Stimulated activated CD8-positive, alpha-beta memory T cell treated with anti-CD3 and anti-CD28 coated beads, Interleukin-7, amount 100 ng/mL, for 24 hours (primary cell): Measurements from ENCODE around the gene DEDD2.

Experiments used
- DNase-seq: peaks from one replicate; pipeline ENCODE4 v3.0.0-alpha.2; 2020; ENCODE audit warnings: low read depth

Gene DEDD2

DNA sequence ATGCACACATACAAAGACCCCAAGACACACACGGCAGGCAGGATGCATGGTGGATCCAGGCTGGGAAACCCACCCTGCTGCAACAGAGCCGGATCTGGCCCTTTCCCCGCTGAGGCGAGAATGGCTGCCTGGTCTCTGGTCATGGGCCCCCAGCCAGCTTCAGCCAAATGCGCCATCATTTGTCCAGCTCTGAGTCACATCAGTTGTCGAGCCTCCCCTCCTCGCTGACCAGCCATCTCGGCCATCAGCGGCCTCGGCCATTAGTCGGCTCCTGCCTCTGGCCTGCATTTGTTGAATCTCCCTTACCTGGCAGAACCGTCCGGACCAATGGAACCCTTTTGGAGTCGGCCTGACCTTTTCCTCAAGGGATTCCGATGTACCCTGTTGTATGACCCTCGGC is 46.8 kb downstream of the DEDD2 start:
- DNase-seq = no peak

DNA sequence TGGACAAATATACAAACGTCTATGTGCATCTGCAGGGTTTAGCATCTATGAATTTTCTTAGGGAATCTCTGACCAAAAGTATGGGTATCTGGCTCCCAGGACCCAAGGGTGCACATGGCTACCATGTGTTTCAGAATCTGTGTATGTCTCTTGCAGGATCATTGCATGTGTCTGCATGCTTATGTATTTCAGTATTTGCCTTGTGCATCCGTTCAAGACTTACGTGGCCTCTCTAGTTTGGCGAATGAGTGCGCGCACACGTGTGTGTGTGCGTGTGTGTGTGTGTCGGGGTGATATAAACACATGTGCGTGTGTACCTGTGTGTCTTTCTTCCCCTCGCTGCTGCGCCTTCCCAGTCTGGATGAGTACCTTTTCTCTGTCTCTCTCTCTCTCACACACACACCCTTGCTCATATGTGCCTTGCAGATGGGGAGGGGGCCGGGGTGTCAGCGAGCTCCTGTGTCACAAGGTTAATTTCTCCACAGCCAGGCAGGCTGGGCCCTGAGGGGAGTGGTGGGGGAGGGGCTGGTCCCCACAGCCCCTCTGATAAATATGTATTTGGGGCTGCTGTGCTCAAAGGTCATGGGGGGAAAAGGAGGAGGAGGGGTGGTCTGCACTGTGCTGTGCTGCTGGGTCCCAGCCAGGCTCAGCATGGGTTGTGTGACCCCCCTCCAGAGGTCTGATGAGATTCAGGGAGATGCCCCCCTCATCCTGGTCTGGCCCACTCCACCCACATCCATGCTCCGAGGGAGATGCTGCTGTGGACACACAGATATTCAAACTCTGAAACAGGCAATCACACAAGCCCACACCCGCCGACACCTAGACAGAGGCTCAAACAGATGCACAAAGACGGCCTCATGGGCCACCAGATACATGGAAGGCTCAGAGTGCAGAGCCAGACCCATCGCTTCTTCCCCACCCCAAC is 47.7 kb downstream of the DEDD2 start:
- DNase-seq = no peak

DNA sequence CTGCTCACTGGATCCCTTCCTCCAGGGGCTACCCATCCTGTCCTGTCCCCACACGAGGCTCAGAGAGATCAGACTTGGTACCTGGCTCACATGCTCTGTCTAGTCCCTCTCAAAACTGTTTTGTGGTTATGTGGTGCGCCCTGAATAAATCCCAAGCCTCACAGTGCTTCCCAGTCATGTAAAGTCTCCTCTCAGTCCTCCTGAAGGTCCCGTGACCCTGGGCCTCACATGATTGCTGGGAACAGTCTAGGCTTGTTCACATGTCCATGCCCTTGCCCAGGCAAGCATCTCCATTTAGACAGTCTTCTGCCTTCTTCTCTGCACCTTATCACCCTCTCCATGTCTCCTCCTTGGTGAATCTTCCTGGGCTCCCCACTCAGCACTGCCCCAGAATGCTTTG is 49.3 kb downstream of the DEDD2 start:
- no peak for DNase-seq

DNA sequence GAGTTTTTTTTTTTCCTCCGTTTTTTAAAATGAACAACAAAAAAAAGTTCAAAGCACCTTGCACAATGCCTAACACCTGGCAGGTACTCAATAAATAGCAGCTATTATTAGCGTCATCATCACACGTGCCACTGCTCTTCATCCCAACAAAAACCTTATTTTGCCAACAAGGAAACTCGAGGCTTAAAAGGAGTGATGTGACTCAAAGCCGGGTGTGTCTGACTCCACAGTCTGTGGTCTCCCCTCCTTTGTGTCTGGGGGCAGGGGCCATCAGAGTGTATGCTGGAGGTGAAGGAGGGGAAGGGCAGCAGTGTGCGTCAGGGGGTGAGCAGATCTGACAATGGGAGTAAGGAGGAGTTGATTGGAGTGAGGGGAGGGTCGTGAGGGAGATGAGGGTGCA is 51.2 kb downstream of the DEDD2 start:
- DNase-seq = no peak

DNA sequence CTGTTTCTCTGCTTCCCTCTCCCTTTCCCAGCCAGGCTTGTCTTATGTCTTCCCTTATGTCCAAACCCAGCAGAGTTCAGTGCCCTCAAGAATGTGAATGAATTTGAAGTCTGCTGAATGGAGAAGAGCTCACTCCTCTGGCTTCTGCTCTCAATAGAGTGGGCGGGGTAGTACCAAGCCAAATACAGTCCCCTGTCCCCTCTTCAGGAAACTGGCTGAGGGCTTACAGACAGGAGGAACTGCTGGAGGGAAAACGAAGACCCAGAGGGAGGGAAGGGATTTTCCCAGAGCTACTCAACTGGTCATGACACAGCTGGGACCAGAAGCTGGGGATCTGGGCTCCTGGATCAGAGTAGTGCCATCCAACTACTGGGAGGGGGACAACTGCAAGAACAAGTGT is 52.3 kb downstream of the DEDD2 start:
- no peak for DNase-seq

DNA sequence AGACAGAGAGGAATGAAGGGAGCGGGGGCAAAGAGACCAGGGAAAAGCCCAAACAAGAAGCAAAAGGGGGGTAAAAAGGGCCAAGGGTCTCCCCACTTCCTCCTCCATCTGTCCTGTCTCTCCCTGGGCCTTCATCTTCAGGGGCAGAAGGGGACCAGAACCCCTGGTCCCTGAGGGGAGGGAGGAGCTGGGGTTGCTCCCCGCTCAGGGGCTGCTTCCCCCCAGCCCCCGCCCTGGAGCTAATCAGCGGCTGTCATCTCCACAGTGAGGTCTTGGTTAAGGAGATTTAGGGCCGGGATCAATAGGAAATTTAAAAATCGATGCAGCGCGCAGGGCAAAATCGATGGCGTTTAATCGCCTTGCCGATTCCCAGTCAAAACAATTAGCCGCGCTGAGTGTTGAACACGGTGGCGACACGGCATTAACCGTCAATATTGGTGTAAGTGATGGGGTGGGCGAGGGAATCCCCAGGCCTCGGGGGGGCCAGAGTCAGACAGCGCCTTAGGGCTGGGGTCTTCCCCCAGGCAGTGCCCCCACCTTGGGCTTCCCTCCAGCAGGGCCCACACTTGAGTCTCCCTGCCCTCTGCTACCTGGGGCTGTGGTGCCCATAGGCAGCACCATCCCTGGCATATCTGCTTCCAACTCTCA is 55.7 kb downstream of the DEDD2 start:
- DNase-seq = no peak

DNA sequence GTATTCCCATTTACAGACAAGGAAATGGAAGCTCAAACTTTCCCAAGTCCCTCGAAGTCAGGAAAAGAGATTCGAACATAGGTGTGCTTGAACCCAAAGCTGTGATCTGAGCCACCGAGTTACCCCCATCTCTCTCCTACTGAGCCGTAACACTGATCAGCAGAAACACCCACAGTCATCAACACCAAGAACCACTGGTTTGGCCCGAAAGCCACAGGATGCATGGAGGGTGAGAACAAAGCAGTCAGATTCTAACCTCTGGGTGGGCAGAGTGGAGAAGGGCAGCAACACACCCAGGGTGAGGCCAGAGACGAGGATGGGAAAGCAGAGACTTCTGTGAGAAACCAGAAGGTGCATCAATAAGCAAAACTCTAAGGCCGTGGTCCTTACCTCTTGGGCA is 57.5 kb downstream of the DEDD2 start:
- no peak for DNase-seq

DNA sequence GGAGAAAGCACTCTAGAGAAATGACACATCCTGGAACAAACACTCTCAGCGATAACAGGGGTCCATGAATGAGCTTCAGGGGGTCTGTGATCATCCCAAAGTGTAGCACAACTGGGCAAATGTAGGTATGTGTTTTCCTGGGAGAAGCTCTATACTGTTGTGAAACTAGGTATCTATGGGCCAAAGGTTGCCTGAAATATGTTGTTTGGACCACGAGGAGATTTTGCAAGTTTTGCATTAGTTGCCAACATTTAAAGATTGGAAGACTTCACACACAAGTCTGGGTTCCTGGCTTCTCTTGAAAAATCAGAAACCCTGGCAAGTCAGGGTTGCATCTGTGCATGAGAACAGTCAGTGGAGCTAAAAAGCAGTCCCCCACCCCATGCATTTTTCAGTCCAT is 58.6 kb downstream of the DEDD2 start:
- DNase-seq = no peak

DNA sequence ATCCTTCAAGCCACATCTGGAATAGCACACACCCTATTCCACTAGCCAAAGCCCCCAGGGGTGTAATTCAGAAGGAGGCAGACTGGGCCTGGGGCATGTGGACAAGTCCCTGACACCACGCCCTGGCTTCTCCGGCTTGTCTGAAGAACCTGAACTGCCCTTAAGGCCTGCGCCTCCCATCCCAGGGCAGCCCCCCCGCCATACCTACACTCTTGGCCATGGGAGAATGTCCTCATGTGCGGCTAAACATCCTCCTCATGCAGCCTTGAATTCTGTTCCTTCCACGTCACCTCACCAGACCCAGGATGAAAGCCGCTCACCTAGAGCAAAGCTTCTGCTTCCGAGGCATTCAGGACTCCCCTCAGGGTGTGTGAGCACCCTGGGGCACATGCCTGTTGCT is 60.9 kb downstream of the DEDD2 start:
- no peak for DNase-seq

DNA sequence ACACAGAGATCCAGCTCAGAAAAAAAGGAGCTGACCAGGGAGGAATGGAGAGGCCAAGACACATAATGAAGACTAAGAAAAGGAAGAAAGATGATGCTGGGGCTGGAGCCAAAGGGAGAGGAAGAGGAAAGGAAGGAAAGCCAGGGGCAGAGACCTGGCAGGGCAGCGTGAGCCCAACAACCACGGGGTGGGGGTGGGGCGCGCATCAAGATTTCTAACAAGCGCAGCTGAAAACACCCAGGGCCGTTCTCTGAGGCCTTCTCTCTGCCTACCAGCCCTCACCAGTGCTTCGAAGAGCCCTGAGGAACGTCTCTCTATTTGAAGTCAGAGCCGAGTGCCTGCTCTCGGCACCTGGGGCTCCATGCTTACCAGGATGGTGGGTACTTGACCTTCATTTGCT is 61.7 kb downstream of the DEDD2 start:
- no peak for DNase-seq

DNA sequence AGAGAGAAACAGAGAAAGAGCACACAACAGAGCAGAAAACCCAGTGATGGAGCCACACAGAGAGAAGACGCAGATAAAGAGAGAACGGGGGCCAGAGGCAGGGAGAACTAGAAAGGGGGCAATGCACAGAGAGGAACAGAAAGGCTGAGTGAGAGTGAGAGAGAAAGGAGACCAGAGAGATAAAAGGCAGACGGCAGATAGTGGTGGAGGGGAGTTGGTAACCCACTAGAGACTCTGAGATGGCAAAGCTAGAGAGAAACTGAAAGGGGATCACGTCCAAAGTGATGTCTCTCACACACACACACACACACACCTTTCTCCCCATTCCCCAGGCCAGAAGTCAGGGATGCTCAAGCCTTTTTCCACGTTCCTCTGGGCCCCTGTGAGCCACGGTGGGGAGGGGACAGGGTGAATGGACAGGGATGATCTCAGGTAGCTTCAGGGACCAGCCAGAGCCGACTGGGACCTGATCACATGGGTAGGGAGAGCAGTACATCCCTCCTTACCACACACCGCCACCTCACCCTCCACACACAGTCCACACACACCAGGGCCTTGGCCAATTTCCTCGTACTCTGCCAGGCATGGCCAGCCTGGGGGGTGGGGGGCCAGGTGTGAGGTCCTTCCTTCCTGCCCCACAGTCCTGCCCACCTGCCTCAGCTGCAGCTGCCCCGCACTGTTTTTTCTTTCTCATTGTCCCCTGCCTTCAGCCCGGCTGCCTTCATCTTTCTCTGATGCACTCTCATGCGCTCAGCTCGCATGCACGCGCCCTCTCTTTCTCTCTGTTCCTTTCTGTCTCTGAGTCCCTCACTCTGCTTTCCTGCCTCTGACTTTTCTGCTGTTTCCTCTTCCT is 62.8 kb downstream of the DEDD2 start:
- no peak for DNase-seq

DNA sequence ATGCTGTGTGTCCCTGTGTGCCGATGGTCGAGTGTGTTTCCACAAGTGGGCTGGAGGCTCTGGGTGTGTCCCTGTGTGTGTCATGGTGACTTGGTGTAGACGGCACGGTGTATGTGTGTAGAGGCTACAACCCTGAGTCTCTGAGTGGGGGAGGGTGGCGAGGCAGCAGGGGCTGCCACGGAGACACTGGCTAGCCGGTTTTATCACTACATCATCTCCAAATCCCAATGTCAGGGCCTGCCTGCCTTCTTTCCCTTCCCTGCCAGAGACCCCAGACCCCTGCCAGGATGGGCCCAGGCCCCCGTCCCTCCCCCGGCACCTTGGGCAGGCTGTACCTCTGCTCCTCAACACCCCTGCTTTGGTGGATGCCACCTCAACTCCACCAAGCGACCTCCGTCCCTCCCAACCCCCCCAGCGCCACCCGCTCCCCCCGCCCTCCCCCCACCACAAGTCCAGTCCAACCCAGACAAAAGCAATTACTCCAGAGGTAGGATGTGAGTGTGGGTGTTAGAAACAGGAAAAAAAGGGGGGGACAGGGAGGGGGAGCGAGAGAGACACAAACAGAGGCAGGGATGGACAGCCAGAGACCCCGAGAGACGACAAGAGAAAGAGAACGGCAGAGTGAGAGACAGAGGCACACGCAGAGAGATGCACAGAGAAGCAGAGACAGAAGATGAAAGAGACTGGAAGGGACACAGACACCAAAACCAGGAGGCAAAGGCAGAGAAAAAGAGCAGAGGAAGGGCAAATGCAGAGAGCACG is 63.6 kb downstream of the DEDD2 start:
- DNase-seq = no peak

DNA sequence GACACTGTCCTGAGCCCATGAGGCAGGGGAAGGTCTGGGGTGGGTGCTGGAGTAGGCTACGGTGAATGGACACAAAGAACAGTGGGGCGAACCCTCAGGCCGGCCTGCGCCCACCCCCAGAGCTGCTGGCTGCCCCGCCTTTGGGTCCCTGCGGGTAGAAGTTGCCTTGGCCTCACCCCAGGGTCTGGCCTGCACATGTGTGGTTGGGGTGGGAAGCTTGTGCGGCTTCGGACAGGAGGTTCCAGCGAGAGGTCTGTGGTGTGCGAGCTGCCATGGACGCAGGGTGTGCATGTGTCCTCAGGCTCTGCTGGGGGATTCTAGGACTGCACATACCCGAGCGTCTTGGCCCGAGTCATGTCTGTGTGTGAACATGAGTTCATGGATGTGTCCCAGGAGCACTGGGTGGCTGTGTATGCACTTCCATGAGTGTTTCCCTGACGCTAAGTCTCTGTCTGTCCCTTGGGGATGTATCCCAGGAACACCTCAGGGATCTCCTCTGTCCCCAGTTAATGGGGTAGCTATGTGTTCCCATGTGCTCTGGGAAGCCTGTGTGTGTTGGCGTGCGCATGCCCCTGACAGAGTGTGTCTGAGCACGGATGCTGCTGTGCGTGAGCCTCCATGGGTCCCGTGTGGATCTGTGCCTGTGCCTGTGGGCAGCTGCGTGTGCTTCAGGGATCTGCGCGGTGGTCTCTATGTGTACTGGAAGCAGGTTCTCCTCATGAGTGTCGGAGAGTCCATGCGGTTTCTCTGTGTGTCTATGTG is 64.4 kb downstream of the DEDD2 start:
- no peak for DNase-seq

DNA sequence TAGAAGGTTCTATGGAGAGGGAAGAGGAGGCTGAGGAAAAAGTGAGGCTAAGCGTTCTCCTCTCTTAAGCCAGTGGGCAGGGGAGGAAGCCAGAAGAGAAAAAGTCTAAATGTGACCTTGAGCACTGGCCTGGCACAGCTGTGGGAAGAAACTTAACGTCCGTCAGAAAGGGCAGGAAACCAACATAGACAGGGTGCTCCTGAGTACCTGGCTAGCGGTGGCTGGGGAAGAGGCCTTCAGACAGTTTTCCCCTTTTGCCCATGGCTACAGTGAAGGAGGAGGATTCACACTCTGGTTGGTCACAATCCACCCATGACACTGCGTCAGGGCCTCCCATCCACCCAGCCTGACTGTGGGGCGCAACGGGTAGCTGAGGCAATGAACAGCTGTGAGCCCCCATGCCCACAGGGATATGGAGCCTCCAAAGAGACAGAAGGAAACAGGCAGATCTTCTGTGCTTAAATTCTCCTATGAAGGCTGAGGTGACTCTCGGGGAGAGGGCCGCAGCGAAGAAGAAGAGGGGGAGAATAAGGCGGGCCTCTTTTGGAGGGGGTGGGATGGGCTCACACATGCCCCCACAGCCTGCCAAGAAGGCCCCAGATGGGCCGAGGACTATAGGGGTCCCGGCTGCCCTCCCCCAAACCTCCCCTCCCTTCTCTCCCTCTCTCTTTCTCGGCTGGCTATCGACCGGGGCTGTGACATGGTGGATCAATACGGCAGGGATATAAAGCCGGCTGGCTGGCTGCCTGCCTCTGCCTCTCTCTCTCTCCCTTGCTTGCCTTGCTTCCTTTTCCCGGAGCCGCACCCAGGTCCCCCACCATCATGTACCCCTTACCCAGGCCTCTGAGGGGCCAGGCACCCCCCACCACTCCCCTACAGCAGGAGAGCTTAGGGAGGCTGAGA is 65.4 kb downstream of the DEDD2 start:
- DNase-seq = no peak

DNA sequence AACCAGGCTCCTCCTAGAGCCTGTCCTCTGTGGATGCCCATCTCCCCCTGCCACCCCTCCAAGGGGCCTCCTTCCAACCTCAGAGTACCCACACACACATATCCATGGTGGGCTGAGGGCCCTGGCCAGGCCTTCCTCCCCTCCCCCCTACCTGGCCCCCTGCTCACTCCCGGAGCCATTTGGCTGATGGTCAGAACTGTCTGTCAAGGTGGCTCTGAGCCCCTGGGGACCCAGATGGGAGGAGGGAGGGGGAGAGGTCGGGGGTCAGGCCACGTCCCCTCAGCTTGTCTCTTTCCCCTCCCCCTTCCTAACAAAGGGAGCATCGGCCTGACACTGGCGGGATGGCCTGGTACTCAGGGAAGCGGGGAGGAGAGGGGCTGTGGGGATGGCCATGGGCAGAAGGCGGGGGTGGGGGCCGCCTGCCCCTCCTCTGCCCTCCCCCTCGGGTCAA is 66.5 kb downstream of the DEDD2 start:
- no peak for DNase-seq

DNA sequence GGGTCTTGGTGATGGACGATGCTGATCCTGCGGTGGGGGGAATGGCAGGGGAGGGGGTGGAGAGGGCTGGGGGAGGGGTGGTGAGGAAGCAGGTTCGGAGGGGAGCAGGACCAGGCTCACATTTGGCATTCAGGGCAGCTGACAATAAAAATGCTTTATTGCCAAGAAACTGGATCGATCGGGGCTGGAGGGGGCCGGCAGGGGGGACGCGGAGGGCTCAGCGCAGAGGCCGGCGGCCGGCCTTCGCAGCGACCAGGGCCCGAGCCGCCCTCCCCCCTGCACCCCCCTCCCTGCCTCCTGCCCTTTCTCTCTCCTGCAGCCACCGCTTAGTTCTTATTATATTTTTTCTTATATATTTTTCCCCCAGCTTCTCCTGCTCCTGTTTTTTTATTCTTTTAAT is 67.1 kb downstream of the DEDD2 start:
- no peak for DNase-seq

DNA sequence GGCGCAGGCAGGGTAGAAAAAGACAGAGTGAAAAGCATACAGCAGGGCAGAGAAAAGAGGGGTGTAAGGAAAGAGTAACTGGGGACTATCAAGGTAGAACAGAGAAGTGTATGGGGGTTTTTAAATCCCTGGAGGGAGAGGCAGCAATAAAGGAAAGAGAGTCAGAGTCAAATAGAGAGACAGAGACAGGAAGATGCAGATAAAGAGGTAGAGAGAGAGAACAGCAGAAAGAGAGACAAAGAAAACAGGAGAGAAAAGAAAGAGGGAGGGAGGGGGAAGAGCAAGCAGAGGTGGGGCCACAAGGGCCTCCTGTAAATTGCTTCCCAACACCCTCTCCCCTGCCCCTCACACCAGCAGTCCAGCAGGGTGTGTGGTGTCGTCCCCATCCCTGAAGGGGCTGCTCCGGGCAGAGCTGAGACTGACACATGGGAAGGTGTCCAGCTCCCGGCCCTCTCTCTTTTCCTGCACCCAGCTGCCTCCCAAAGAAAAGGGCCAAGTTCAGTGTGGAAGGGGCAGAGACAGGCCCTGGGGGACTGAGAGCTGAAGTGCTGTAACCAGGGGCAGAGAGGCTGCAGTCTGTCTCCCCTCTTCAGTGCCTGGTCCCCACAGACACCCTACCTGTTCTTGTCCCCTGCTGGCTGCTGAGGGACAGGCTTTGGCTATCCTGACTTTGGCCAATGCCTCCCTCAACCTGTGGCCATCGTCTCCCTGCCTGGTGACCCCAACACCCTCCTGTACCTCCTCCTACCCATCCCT is 67.9 kb downstream of the DEDD2 start:
- DNase-seq = no peak
